Pancreas (tissue), 10 donors: ENCODE measurements around the gene MPO. TPM values are rescaled to one million over a fixed set of nuclear protein-coding genes. Genes with fewer than 3 reads are reported as not detected.

Experiments
- ATAC-seq, 4 donors: fragments of 200-7000 bp; cut with Tn5 transposase; one replicate each; pipeline versions ENCODE4 v1.8.0 to v1.9.1; 2020; ENCODE audit warnings: mild to moderate bottlenecking in 4 of 4, moderate library complexity in 4 of 4
- DNase-seq, 6 donors: peaks; one replicate each; pipeline ENCODE4 v3.0.0-alpha.2; 2020
- FAIRE-seq: peaks from 2 replicates; lab custom pipeline; 2012; peaks lifted over from hg19 to GRCh38; lab: Jason Lieb, UNC
- H3K27ac ChIP-seq, 4 donors: fragments of 200-600 bp; sonication (generic); 1 replicate in 3 of 4; 2 replicates in 1 of 4; pipeline versions ENCODE4 v1.5.0 to v1.8.0; 2020
- H3K27me3 ChIP-seq, 4 donors: fragments of 200-600 bp; one replicate each; pipeline ENCODE4 v1.8.0; 2021
- H3K36me3 ChIP-seq, 3 donors: fragments of 200-600 bp; sonication (generic) in 1 of 3; one replicate each; pipeline versions ENCODE4 v1.5.0 to v1.8.0; 2020 to 2021
- H3K4me1 ChIP-seq, 3 donors: fragments of 200-600 bp; one replicate each; pipeline ENCODE4 v1.8.0; 2021
- H3K4me3 ChIP-seq, 4 donors: fragments of 200-600 bp; sonication (generic) in 2 of 4; one replicate each; pipeline versions ENCODE4 v1.5.0 to v1.8.0; 2020 to 2021
- H3K9me3 ChIP-seq, 4 donors: fragments of 200-600 bp; one replicate each; pipeline ENCODE4 v1.8.0; 2021
- CTCF ChIP-seq, 4 donors: fragments of 200-600 bp; sonication (generic) in 3 of 4; IDR thresholded peaks; one replicate each; pipeline versions ENCODE4 v1.5.0 to v1.8.0; 2021; ENCODE audit warnings: antibody characterized with exemption in 4 of 4
- WGBS, 2 donors: extraction: QIAGEN DNeasy Blood & Tissue Kit; methylation state at CpG; one replicate each; pipeline ENCODE4 v1.1.7; 2013; 5-methylcytosine and 5-hydroxymethylcytosine counted together
- intact Hi-C, 3 donors: fragments of 100-400 bp; cut with DNase I; formaldehyde crosslinking; loops; one replicate each; pipeline versions ENCODE4 v1.11.1 to v1.14.2; 2022
- polyA plus RNA-seq, 2 donors: library from polyadenylated mRNA; stranded (reverse); fragments of 200-250 nt; gene quantifications; one replicate each; pipeline ENCODE4 v1.2.3, GENCODE V29; 2013
- total RNA-seq, 6 donors: library from RNA; stranded (reverse); fragmentation: NEBNext Ultra II Directional in 4 of 6; extraction: Animal tissue kit (Norgen Biotek cat#: 25700) in 4 of 6; gene quantifications; one replicate each; pipeline versions ENCODE4 v1.2.1 to v1.2.4, GENCODE V29; 2021 to 2023
- donor health status: healthy with polysubstance abuse.
- donor health status: DM: no; HTN: no; CAD: no; lungs with moderate emphysema.
- donor health status: DM: no; HTN: no; CAD: no.
- donor health status: control.
- donor health status: control.
- donor health status: Bipolar disorder and iron deficiency.
- donor health status: DM: yes; HTN: yes; CAD: no.
- donor health status: DM: no; HTN: no; CAD: no.
- donor health status: DM: no; HTN: no; CAD: no.
- donor health status: DM: yes; HTN: yes; CAD: no.

Gene MPO
- total and polyA plus RNA-seq, 8 donors: 0.03 to 0.28 (median 0.09) TPM; not detected in 1

GRCh38 chr17:58279016-58279711 lies 1.6 kb downstream of the MPO start:
- Histone ChIP-seq H3K27ac (no peak overlapping the region), H3K4me1 (peaks cover 0 to 3% (median 0%) of the 10 kb centered on the region in 3 donors), H3K27me3 (peaks cover 0 to 4% (median 0%) of the 10 kb centered on the region in 4 donors), H3K9me3 (no peaks in the 10 kb centered on the region), H3K4me3 (peak overlapping the region in 2 of 4 donors; percentile 11 to 36), H3K36me3 (no peaks in the 10 kb centered on the region)
- WGBS, 2 donors: 12 to 16% methylated on average over 55 to 60 of the region's 60 CpGs
- DNase-seq (peak in 2 of 6 donors; percentile 18 to 59), FAIRE-seq (no peak), ATAC-seq (peak; percentile 13 to 68 (median 60))
- intact Hi-C loops: no loop called here
- TF ChIP-seq CTCF (IDR thresholded peaks at IDR 0.05): no peak

- peaks cover 0 to 4% (median 0%) of the 10 kb centered on the region in 4 donors for H3K27me3 ChIP-seq
- DNase-seq (peak in 3 of 6 donors; percentile 35 to 58 (median 42)), ATAC-seq (peak; percentile 60 to 78 (median 72)), FAIRE-seq (no peak)
- no peak overlapping the region for H3K27ac ChIP-seq
- H3K36me3 ChIP-seq: no peaks in the 10 kb centered on the region
- H3K4me3 ChIP-seq: peak overlapping the region in 2 of 4 donors; percentile 11 to 36
- intact Hi-C loops: no loop called here
- TF ChIP-seq CTCF (IDR thresholded peaks at IDR 0.05): no peak
- peaks cover 0 to 3% (median 0%) of the 10 kb centered on the region in 3 donors for H3K4me1 ChIP-seq
- H3K9me3 ChIP-seq: no peaks in the 10 kb centered on the region
- WGBS, 2 donors: 28 to 31% methylated on average over 4 to 5 of the region's 5 CpGs
Measured at GRCh38 chr17:58278661-58279015, 2.1 kb downstream of the MPO start.

GRCh38 chr17:58277802-58278595 lies 2.7 kb downstream of the MPO start:
- DNase-seq (peak in 1 of 6 donors; percentile 48), FAIRE-seq (no peak), ATAC-seq (no peak)
- Histone ChIP-seq H3K36me3 (no peaks in the 10 kb centered on the region), H3K27me3 (peaks cover 0 to 4% (median 0%) of the 10 kb centered on the region in 4 donors), H3K27ac (no peak overlapping the region), H3K9me3 (no peaks in the 10 kb centered on the region), H3K4me3 (no peak overlapping the region), H3K4me1 (peaks cover 0 to 3% (median 0%) of the 10 kb centered on the region in 3 donors)
- WGBS, 2 donors: 84 to 87% methylated on average over 36 of the region's 36 CpGs
- intact Hi-C loops: no loop called here
- no peak for TF ChIP-seq CTCF (IDR thresholded peaks at IDR 0.05)

GRCh38 chr17:58277107-58277801 lies 3.5 kb downstream of the MPO start:
- FAIRE-seq: no peak
- no peaks in the 10 kb centered on the region for H3K36me3 ChIP-seq
- no peak for DNase-seq
- H3K27ac ChIP-seq: no peak overlapping the region
- H3K4me1 ChIP-seq: peaks cover 0 to 3% (median 0%) of the 10 kb centered on the region in 3 donors
- intact Hi-C loops: no loop called here
- peak in 1 of 4 donors; percentile 9 for TF ChIP-seq CTCF (IDR thresholded peaks at IDR 0.05)
- no peaks in the 10 kb centered on the region for H3K9me3 ChIP-seq
- H3K27me3 ChIP-seq: peaks cover 0 to 4% (median 0%) of the 10 kb centered on the region in 4 donors
- 67 to 71% methylated on average over 5 of the region's 5 CpGs for WGBS, 2 donors
- peak in 1 of 4 donors; percentile 22 for ATAC-seq
- H3K4me3 ChIP-seq: no peak overlapping the region
